Measurements from ENCODE around the gene ZFAND3. TPM values are rescaled to one million over a fixed set of nuclear protein-coding genes. Genes with fewer than 3 reads are reported as not detected.

Gene ZFAND3
- total and polyA plus RNA-seq, 2 donors (not counting 3 experiments of a cell fraction or from before 2014, with no cell fraction given), result 15.4 to 54.2 TPM

GRCh38 chr6:37787216-37787615 lies 32.3 kb upstream of the ZFAND3 start:
- peaks cover 15% of the 10 kb centered on the region for H3K4me1 ChIP-seq (ENCODE audit: control insufficient read depth, extremely low read depth, insufficient read depth, low read length)
- ChIA-PET POLR2A (no interaction called here), CTCF (no interaction called here)
- peaks cover 2 to 4% of the 10 kb centered on the region in 2 experiments for H3K27me3 ChIP-seq (ENCODE audit: control insufficient read depth in 2 of 2, insufficient read depth in 2 of 2, low read length in 2 of 2)
- no peak overlapping the region for H3K4me2 ChIP-seq (ENCODE audit: insufficient read depth, low read length)
- H3K9me1 ChIP-seq (replicated peaks; ENCODE audit: control insufficient read depth, extremely low read depth, insufficient read depth, low read length), result no peaks in the 10 kb centered on the region
- no peaks in the 10 kb centered on the region for H3K9me3 ChIP-seq (replicated peaks; ENCODE audit: control insufficient read depth, insufficient read depth, low read length)
- H4K20me1 ChIP-seq (replicated peaks; ENCODE audit: control insufficient read depth, extremely low read depth, insufficient read depth, low read length), result no peaks in the 10 kb centered on the region
- dilution Hi-C loops (cut with MboI; ENCODE audit: extremely low pct_ligation_motif_present, low sequenced_read_pairs) (no loop called here), intact Hi-C loops (cut with micrococcal nuclease) (no loop called here)
- H3K27ac ChIP-seq (ENCODE audit: insufficient read depth, low read depth, low read length), result no peak overlapping the region
- FAIRE-seq, result no peak
- no peak for TF ChIP-seq CTCF (IDR thresholded peaks at IDR 0.05; ENCODE audit: extremely low read depth in 1 of 2, insufficient read depth in 1 of 2, low read depth in 1 of 2, low read length in 2 of 2)
- H3K79me2 ChIP-seq (ENCODE audit: control insufficient read depth, insufficient read depth, low read length), result no peaks in the 10 kb centered on the region
- no TSS peak for BruUV-seq (replicated peaks)
- H3K36me3 ChIP-seq (ENCODE audit: control insufficient read depth in 2 of 2, extremely low read depth in 1 of 2, insufficient read depth in 2 of 2, low read length in 2 of 2), result no peaks in the 10 kb centered on the region
- no peak overlapping the region for H3K9ac ChIP-seq (replicated peaks; ENCODE audit: extremely low read depth, insufficient read depth, low read length)
- H3K4me3 ChIP-seq (replicated peaks in 1 of 3; ENCODE audit: insufficient read depth in 1 of 3, low read depth in 1 of 3, low read length in 3 of 3), result no peak overlapping the region
- DNase-seq (ENCODE audit: low read depth, low spot score), result no peak
- H2AFZ ChIP-seq (ENCODE audit: low read depth, low read length), result no peak overlapping the region

- ChIA-PET CTCF (interaction anchor here (0.7 to 1.1 kb wide), 2 partner anchors 10 to 71 kb away, joined by 3 to 4 read pairs; no protein-coding TSS in a partner anchor), POLR2A (no interaction called here)
- Histone ChIP-seq H3K4me2 (ENCODE audit: insufficient read depth, low read length) (no peak overlapping the region), H3K4me3 (replicated peaks in 1 of 3; ENCODE audit: insufficient read depth in 1 of 3, low read depth in 1 of 3, low read length in 3 of 3) (no peak overlapping the region), H3K9me3 (replicated peaks; ENCODE audit: control insufficient read depth, insufficient read depth, low read length) (no peaks in the 10 kb centered on the region), H3K4me1 (ENCODE audit: control insufficient read depth, extremely low read depth, insufficient read depth, low read length) (peaks cover 15% of the 10 kb centered on the region), H3K27ac (ENCODE audit: insufficient read depth, low read depth, low read length) (no peak overlapping the region), H3K27me3 (ENCODE audit: control insufficient read depth in 2 of 2, insufficient read depth in 2 of 2, low read length in 2 of 2) (peaks cover 2 to 4% of the 10 kb centered on the region in 2 experiments), H3K79me2 (ENCODE audit: control insufficient read depth, insufficient read depth, low read length) (no peaks in the 10 kb centered on the region), H3K36me3 (ENCODE audit: control insufficient read depth in 2 of 2, extremely low read depth in 1 of 2, insufficient read depth in 2 of 2, low read length in 2 of 2) (no peaks in the 10 kb centered on the region), H4K20me1 (replicated peaks; ENCODE audit: control insufficient read depth, extremely low read depth, insufficient read depth, low read length) (no peaks in the 10 kb centered on the region), H2AFZ (ENCODE audit: low read depth, low read length) (no peak overlapping the region), H3K9me1 (replicated peaks; ENCODE audit: control insufficient read depth, extremely low read depth, insufficient read depth, low read length) (no peaks in the 10 kb centered on the region), H3K9ac (replicated peaks; ENCODE audit: extremely low read depth, insufficient read depth, low read length) (no peak overlapping the region)
- FAIRE-seq, result no peak
- dilution Hi-C loops (cut with MboI; ENCODE audit: extremely low pct_ligation_motif_present, low sequenced_read_pairs) (no loop called here), intact Hi-C loops (cut with micrococcal nuclease) (no loop called here)
- TF ChIP-seq CTCF (IDR thresholded peaks at IDR 0.05; ENCODE audit: extremely low read depth in 1 of 2, insufficient read depth in 1 of 2, low read depth in 1 of 2, low read length in 2 of 2) (no peak), POLR2A (IDR thresholded peaks at IDR 0.05; ENCODE audit: low read depth, low read length) (no peak), FOS (IDR thresholded peaks at IDR 0.05; ENCODE audit: borderline replicate concordance, insufficient read depth, low read length) (no peak), POLR2AphosphoS5 (IDR thresholded peaks at IDR 0.05; ENCODE audit: insufficient read depth, low read depth, low read length) (no peak), JUN (IDR thresholded peaks at IDR 0.05; ENCODE audit: borderline replicate concordance, insufficient read depth, insufficient read length, low read depth) (no peak), GATA2 (IDR thresholded peaks at IDR 0.05; ENCODE audit: insufficient read depth, insufficient read length, low read depth, low read length) (no peak), MAX (IDR thresholded peaks at IDR 0.05; ENCODE audit: insufficient read depth, insufficient read length) (no peak), MYC (IDR thresholded peaks at IDR 0.05; ENCODE audit: low read depth, low read length) (no peak), EZH2 (IDR thresholded peaks at IDR 0.05; ENCODE audit: borderline replicate concordance, low read depth, low read length, severe bottlenecking) (no peak)
- no TSS peak for BruUV-seq (replicated peaks)
- DNase-seq (ENCODE audit: low read depth, low spot score), result no peak
These were observed 31.3 kb upstream of the ZFAND3 start for GRCh38 chr6:37788259-37788658.
